Right atrium auricular region (tissue), 2 donors: Measurements from ENCODE around the gene CARMIL3. TPM values are rescaled to one million over a fixed set of nuclear protein-coding genes. Genes with fewer than 3 reads are reported as not detected.

Experiments
- DNase-seq: peaks from one replicate; pipeline ENCODE4 v3.0.0-alpha.2; 2019; ENCODE audit warnings: low spot score
- H3K27ac ChIP-seq, 2 donors: fragments of 200-600 bp; sonication (generic); 1 replicate in 1 of 2; 2 replicates in 1 of 2; pipeline ENCODE4 v1.5.1; 2016 to 2019
- H3K27me3 ChIP-seq, 2 donors: fragments of 200-600 bp; sonication (generic); one replicate each; pipeline versions ENCODE4 v1.5.1 to v1.6.0; 2017 to 2019
- H3K36me3 ChIP-seq: fragments of 200-600 bp; sonication (generic); one replicate; pipeline ENCODE4 v1.5.1; 2016
- H3K4me1 ChIP-seq, 2 donors: fragments of 200-600 bp; sonication (generic); one replicate each; pipeline versions ENCODE4 v1.5.1 to v1.6.0; 2017 to 2019
- H3K4me3 ChIP-seq, 2 donors: fragments of 200-600 bp; sonication (generic); 1 replicate in 1 of 2; 2 replicates in 1 of 2; pipeline ENCODE4 v1.5.1; 2017 to 2019; ENCODE audit warnings: mild to moderate bottlenecking in 1 of 2, moderate library complexity in 1 of 2
- H3K9me3 ChIP-seq, 2 donors: fragments of 200-600 bp; sonication (generic); one replicate each; pipeline ENCODE4 v1.5.1; 2019
- total RNA-seq, 2 donors: library from RNA; depleted of rRNA; stranded (reverse); fragments of >200 nt; gene quantifications; one replicate each; pipeline ENCODE4 v1.1.0, GENCODE V29; 2016
- TF ChIP-seq, protein P1 (sequence below), 2 donors: fragments of 200-600 bp; sonication (generic); IDR thresholded peaks; one replicate each; pipeline ENCODE4 v1.5.1; 2019; ENCODE audit warnings: antibody characterized with exemption in 2 of 2

CARMIL3 gene
- total RNA-seq, 2 donors from 2014 or later: not detected

- Histone ChIP-seq H3K9me3 (no peaks in the 10 kb centered on the region), H3K4me1 (peaks cover 0 to 14% of the 10 kb centered on the region in 2 donors), H3K36me3 (no peaks in the 10 kb centered on the region), H3K4me3 (no peak overlapping the region), H3K27me3 (no peaks in the 10 kb centered on the region), H3K27ac (no peak overlapping the region)
- TF ChIP-seq, protein P1, sequence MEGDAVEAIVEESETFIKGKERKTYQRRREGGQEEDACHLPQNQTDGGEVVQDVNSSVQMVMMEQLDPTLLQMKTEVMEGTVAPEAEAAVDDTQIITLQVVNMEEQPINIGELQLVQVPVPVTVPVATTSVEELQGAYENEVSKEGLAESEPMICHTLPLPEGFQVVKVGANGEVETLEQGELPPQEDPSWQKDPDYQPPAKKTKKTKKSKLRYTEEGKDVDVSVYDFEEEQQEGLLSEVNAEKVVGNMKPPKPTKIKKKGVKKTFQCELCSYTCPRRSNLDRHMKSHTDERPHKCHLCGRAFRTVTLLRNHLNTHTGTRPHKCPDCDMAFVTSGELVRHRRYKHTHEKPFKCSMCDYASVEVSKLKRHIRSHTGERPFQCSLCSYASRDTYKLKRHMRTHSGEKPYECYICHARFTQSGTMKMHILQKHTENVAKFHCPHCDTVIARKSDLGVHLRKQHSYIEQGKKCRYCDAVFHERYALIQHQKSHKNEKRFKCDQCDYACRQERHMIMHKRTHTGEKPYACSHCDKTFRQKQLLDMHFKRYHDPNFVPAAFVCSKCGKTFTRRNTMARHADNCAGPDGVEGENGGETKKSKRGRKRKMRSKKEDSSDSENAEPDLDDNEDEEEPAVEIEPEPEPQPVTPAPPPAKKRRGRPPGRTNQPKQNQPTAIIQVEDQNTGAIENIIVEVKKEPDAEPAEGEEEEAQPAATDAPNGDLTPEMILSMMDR (IDR thresholded peaks at IDR 0.05): no peak
- no peak for DNase-seq
Measured at GRCh38 chr14:24082411-24083080, 30.7 kb downstream of the CARMIL3 start.

DNA sequence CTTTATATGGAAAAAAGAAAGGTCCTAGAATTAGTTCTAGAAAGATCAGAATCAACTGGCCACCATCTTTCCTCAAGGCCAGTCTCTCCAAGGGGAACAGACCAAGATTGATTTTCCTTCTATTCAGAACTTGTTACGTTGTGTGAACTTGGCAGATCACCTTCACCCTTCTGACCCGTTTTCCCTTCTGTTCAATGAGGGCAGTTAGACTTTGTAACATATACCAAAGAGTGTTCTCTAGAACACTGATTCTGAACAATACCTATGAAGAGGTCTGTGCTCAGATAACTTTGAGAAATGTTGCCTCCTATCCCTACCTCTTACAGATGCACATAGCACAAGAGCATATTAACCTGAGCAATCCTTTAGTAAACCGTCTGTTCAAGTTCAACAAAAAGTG, 31.7 kb downstream of the CARMIL3 start:
- TF ChIP-seq, protein P1 (IDR thresholded peaks at IDR 0.05): no peak
- Histone ChIP-seq H3K27me3 (no peaks in the 10 kb centered on the region), H3K4me3 (no peak overlapping the region), H3K36me3 (no peaks in the 10 kb centered on the region), H3K9me3 (no peaks in the 10 kb centered on the region), H3K27ac (no peak overlapping the region), H3K4me1 (peaks cover 0 to 14% of the 10 kb centered on the region in 2 donors)
- DNase-seq: no peak

- no peak for DNase-seq
- H3K36me3 ChIP-seq: no peaks in the 10 kb centered on the region
- TF ChIP-seq, protein P1 (IDR thresholded peaks at IDR 0.05): no peak
- H3K9me3 ChIP-seq: no peaks in the 10 kb centered on the region
- peaks cover 0 to 14% of the 10 kb centered on the region in 2 donors for H3K4me1 ChIP-seq
- no peak overlapping the region for H3K4me3 ChIP-seq
- no peak overlapping the region for H3K27ac ChIP-seq
- no peaks in the 10 kb centered on the region for H3K27me3 ChIP-seq
Measured at GRCh38 chr14:24084440-24084839, 32.6 kb downstream of the CARMIL3 start.

GRCh38 chr14:24085215-24085614, 33.4 kb downstream of the CARMIL3 start:
- Histone ChIP-seq H3K27ac (no peak overlapping the region), H3K4me3 (no peak overlapping the region), H3K27me3 (no peaks in the 10 kb centered on the region), H3K9me3 (no peaks in the 10 kb centered on the region), H3K36me3 (no peaks in the 10 kb centered on the region), H3K4me1 (peaks cover 0 to 14% of the 10 kb centered on the region in 2 donors)
- TF ChIP-seq, protein P1 (IDR thresholded peaks at IDR 0.05): no peak
- DNase-seq: no peak

GRCh38 chr14:24086193-24086955, 34.6 kb downstream of the CARMIL3 start:
- H3K36me3 ChIP-seq: no peaks in the 10 kb centered on the region
- H3K4me3 ChIP-seq: no peak overlapping the region
- DNase-seq: no peak

More at GRCh38 chr14:24086193-24086955, 34.6 kb downstream of the CARMIL3 start:
- no peak overlapping the region for H3K27ac ChIP-seq
- H3K9me3 ChIP-seq: no peaks in the 10 kb centered on the region
- H3K27me3 ChIP-seq: no peaks in the 10 kb centered on the region
- peaks cover 0 to 5% of the 10 kb centered on the region in 2 donors for H3K4me1 ChIP-seq
- TF ChIP-seq, protein P1 (IDR thresholded peaks at IDR 0.05): no peak
